Brain microvascular endothelial cell (primary cell): ENCODE data around the gene BEST2.

ENCODE experiments used
- DNase-seq: peaks from one replicate; pipeline ENCODE4 v3.0.0-alpha.2; 2020
- H3K27ac ChIP-seq: fragments of 250-450 bp; sonication (Bioruptor Pico); 2 replicates; pipeline ENCODE4 v1.5.1; 2020; ENCODE audit warnings: mild to moderate bottlenecking, moderate library complexity
- H3K27me3 ChIP-seq: fragments of 250-450 bp; sonication (Bioruptor Pico); replicated peaks from 2 replicates; pipeline ENCODE4 v1.5.1; 2020; ENCODE audit warnings: mild to moderate bottlenecking
- H3K36me3 ChIP-seq: fragments of 250-450 bp; sonication (Bioruptor Pico); replicated peaks from 2 replicates; pipeline ENCODE4 v1.5.1; 2020; ENCODE audit warnings: mild to moderate bottlenecking
- H3K4me3 ChIP-seq: 2 replicates; pipeline ENCODE4 v1.5.1; 2011; ENCODE audit warnings: low read depth, mild to moderate bottlenecking, control low read depth, low read length, moderate library complexity
- CTCF ChIP-seq: IDR thresholded peaks from 2 replicates; pipeline ENCODE4 v1.5.1; 2011; ENCODE audit warnings: low read depth, mild to moderate bottlenecking, moderate library complexity, low read length, control low read depth, inconsistent platforms; ENCODE audit errors: missing control alignments
- in situ Hi-C: cut with HindIII; loops from 2 replicates; pipeline ENCODE4 v1.10.0; 2017; ENCODE audit warnings: low sequenced_read_pairs, low pct_ligation_motif_present

The BEST2 gene

GRCh38 chr19:12751635-12752034 lies at the start of gene BEST2:
BEST2 (plus strand) TSS chr19:12751791; CDS start chr19:12752593, 802 bp downstream.
- TF ChIP-seq CTCF, result no peak
- no peak for DNase-seq
- H3K36me3 ChIP-seq, result peaks cover 11% of the 10 kb centered on the region
- in situ Hi-C loops, result no loop called here
- H3K27ac ChIP-seq, result no peak within 1 kb of the TSS
- no peak within 1 kb of the TSS for H3K4me3 ChIP-seq
- peaks cover 8% of the 10 kb centered on the region for H3K27me3 ChIP-seq

- in situ Hi-C loops, result no loop called here
- Histone ChIP-seq H3K4me3 (no peak overlapping the region), H3K27me3 (no peaks in the 10 kb centered on the region), H3K27ac (no peak overlapping the region), H3K36me3 (peaks cover 78% of the 10 kb centered on the region)
- no peak for TF ChIP-seq CTCF
- DNase-seq, result no peak
Measured at GRCh38 chr19:12703046-12703445, 48.5 kb upstream of the BEST2 start.

DNA sequence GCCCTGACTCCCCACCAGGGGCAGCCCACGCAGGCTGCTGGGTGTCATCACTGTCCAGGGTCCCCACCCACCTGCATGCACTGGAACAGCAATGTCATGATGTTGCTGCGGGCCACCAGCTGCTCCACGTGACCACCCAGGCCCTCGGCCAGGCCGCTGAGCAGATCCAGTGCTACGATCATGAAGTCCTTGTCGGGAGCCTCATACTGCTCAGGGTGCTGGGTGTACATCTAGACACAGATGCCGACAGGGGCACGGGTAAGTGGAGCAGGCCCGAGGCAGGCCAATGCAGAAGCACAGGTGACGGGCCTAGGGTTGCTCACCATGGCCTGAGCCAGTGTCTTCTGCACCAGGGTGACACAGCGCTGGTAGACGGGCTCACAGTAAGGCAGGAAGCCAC lies 46.4 kb upstream of the BEST2 start:
- no peak for TF ChIP-seq CTCF
- Histone ChIP-seq H3K36me3 (peaks cover 92% of the 10 kb centered on the region), H3K27ac (no peak overlapping the region), H3K4me3 (no peak overlapping the region), H3K27me3 (no peaks in the 10 kb centered on the region)
- in situ Hi-C loops, result no loop called here
- DNase-seq, result no peak

DNA sequence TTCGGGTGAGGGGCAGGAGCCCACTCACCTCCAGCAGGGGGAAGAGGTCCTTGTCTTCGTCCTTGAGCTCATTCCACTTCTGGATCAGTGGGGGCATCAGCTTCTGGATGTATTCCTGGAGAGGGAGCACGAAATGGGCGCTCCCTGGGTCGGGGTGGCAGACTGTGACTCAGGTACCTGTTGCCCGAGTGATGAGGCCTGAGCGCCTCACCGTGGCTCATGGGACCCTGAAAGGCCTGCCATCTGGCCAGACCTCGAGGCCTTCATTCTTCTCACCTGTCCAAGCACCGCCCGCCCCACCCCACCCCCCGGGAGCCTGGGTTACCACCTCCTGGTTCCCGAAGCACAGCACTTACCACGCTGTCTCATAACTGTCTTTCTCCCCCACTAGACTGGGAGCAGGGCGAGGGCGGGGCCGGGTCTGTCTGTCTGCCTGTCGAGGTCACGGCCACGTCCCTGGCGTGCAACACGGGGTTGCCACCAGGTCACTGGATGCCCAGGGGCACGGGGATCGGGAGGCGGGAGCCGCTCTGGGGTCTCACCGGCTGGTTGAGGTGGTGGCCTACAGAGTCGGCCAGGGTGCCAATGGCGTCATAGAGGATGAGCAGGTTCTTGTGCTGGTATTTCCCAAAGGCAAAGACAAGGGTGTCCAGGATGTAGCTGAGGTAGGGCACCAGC lies 45.8 kb upstream of the BEST2 start:
- in situ Hi-C loops, result no loop called here
- Histone ChIP-seq H3K4me3 (no peak overlapping the region), H3K27ac (no peak overlapping the region), H3K27me3 (no peaks in the 10 kb centered on the region), H3K36me3 (peaks cover 96% of the 10 kb centered on the region)
- no peak for TF ChIP-seq CTCF
- DNase-seq, result no peak

- TF ChIP-seq CTCF, result no peak
- no peak for DNase-seq
- Histone ChIP-seq H3K36me3 (peaks cover 96% of the 10 kb centered on the region), H3K27ac (no peak overlapping the region), H3K27me3 (no peaks in the 10 kb centered on the region), H3K4me3 (no peak overlapping the region)
- in situ Hi-C loops, result no loop called here
Measured at GRCh38 chr19:12706332-12706718, 45.3 kb upstream of the BEST2 start.

GRCh38 chr19:12708641-12709040 lies 43.0 kb upstream of the BEST2 start:
- no peak for TF ChIP-seq CTCF
- in situ Hi-C loops, result no loop called here
- peaks cover 92% of the 10 kb centered on the region for H3K36me3 ChIP-seq
- H3K27ac ChIP-seq, result no peak overlapping the region
- DNase-seq, result no peak
- no peaks in the 10 kb centered on the region for H3K27me3 ChIP-seq
- H3K4me3 ChIP-seq, result no peak overlapping the region
